Measurements from ENCODE around the gene CNIH1.

DNA sequence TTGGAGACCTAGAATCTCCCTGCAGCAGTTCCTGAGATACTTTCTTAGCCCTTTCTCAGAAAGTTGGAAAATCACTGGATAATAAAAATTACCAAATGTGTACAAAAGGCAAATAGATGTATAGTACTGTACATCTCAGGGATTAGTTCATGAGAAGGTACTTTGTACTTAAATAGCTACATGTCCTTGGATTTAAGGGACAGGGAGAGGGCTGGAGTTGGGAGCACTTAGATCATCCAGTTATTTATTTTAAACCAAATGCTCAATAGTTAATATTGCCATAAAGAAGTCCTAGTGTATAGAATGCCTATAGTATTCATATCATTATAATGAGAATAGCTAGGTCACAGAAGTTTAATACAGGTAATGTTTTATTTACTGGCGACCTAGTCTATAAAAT lies 31.0 kb downstream of the CNIH1 start:
- TF ChIP-seq POLR2A (IDR thresholded peaks at IDR 0.05), result no peak
- TF ChIP-seq, protein P1, sequence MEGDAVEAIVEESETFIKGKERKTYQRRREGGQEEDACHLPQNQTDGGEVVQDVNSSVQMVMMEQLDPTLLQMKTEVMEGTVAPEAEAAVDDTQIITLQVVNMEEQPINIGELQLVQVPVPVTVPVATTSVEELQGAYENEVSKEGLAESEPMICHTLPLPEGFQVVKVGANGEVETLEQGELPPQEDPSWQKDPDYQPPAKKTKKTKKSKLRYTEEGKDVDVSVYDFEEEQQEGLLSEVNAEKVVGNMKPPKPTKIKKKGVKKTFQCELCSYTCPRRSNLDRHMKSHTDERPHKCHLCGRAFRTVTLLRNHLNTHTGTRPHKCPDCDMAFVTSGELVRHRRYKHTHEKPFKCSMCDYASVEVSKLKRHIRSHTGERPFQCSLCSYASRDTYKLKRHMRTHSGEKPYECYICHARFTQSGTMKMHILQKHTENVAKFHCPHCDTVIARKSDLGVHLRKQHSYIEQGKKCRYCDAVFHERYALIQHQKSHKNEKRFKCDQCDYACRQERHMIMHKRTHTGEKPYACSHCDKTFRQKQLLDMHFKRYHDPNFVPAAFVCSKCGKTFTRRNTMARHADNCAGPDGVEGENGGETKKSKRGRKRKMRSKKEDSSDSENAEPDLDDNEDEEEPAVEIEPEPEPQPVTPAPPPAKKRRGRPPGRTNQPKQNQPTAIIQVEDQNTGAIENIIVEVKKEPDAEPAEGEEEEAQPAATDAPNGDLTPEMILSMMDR (IDR thresholded peaks at IDR 0.05), result no peak
